ENCODE measurements around the gene OPCML.

OPCML gene

GRCh38 chr11:132427611-132428010 is 1104.7 kb downstream of the OPCML start:
- no peak for TF ChIP-seq CTCF (IDR thresholded peaks at IDR 0.05; ENCODE audit: borderline replicate concordance, insufficient read depth, low read depth, low read length)
- H3K4me3 ChIP-seq (ENCODE audit: low read depth, low read length), result no peak overlapping the region

- H3K4me3 ChIP-seq (ENCODE audit: low read depth, low read length), result no peak overlapping the region
- TF ChIP-seq CTCF (IDR thresholded peaks at IDR 0.05; ENCODE audit: borderline replicate concordance, insufficient read depth, low read depth, low read length), result no peak
Measured at GRCh38 chr11:132424433-132424832, 1107.9 kb downstream of the OPCML start.

GRCh38 chr11:132423266-132423665 is 1109.0 kb downstream of the OPCML start:
- no peak for TF ChIP-seq CTCF (IDR thresholded peaks at IDR 0.05; ENCODE audit: borderline replicate concordance, insufficient read depth, low read depth, low read length)
- no peak overlapping the region for H3K4me3 ChIP-seq (ENCODE audit: low read depth, low read length)

- TF ChIP-seq CTCF (IDR thresholded peaks at IDR 0.05; ENCODE audit: borderline replicate concordance, insufficient read depth, low read depth, low read length), result no peak
- H3K4me3 ChIP-seq (ENCODE audit: low read depth, low read length), result no peak overlapping the region
Measured at GRCh38 chr11:132422722-132423121, 1109.6 kb downstream of the OPCML start.

GRCh38 chr11:132421555-132421954 is 1110.7 kb downstream of the OPCML start:
- TF ChIP-seq CTCF (IDR thresholded peaks at IDR 0.05; ENCODE audit: borderline replicate concordance, insufficient read depth, low read depth, low read length), result no peak
- no peak overlapping the region for H3K4me3 ChIP-seq (ENCODE audit: low read depth, low read length)

GRCh38 chr11:132414451-132414850 is 1117.8 kb downstream of the OPCML start:
- no peak for TF ChIP-seq CTCF (IDR thresholded peaks at IDR 0.05; ENCODE audit: borderline replicate concordance, insufficient read depth, low read depth, low read length)
- no peak overlapping the region for H3K4me3 ChIP-seq (ENCODE audit: low read depth, low read length)

GRCh38 chr11:132410383-132410782 is 1121.9 kb downstream of the OPCML start:
- TF ChIP-seq CTCF (IDR thresholded peaks at IDR 0.05; ENCODE audit: borderline replicate concordance, insufficient read depth, low read depth, low read length), result no peak
- no peak overlapping the region for H3K4me3 ChIP-seq (ENCODE audit: low read depth, low read length)
